Measurements from ENCODE around the gene TMEM117. TPM values are rescaled to one million over a fixed set of nuclear protein-coding genes. Genes with fewer than 3 reads are reported as not detected.

Gene TMEM117
- total and polyA plus RNA-seq, 2 experiments from 2014 or later = 18.0 to 21.0 TPM

- DNase-seq (ENCODE audit: low read depth in 1 of 2, low spot score in 1 of 2) = no peak
- no peak for TF ChIP-seq CTCF (IDR thresholded peaks at IDR 0.05; ENCODE audit: low read depth, low read length)
- Histone ChIP-seq H3K4me3 (no peak overlapping the region), H3K27me3 (no peaks in the 10 kb centered on the region), H3K27ac (no peak overlapping the region), H3K4me1 (ENCODE audit: low read depth) (no peaks in the 10 kb centered on the region), H3K9me3 (ENCODE audit: low read depth) (no peaks in the 10 kb centered on the region), H3K36me3 (no peaks in the 10 kb centered on the region)
These were observed 595.9 kb downstream of the TMEM117 start for GRCh38 chr12:44431647-44432343.

GRCh38 chr12:44433659-44434058 lies 597.8 kb downstream of the TMEM117 start:
- Histone ChIP-seq H3K9me3 (ENCODE audit: low read depth) (no peaks in the 10 kb centered on the region), H3K4me3 (no peak overlapping the region), H3K36me3 (no peaks in the 10 kb centered on the region), H3K4me1 (ENCODE audit: low read depth) (no peaks in the 10 kb centered on the region), H3K27ac (no peak overlapping the region), H3K27me3 (no peaks in the 10 kb centered on the region)
- no peak for DNase-seq (ENCODE audit: low read depth in 1 of 2, low spot score in 1 of 2)
- no peak for TF ChIP-seq CTCF (IDR thresholded peaks at IDR 0.05; ENCODE audit: low read depth, low read length)

GRCh38 chr12:44436756-44437155 lies 600.9 kb downstream of the TMEM117 start:
- no peak overlapping the region for H3K4me3 ChIP-seq
- no peak for DNase-seq (ENCODE audit: low read depth in 1 of 2, low spot score in 1 of 2)

More at GRCh38 chr12:44436756-44437155, 600.9 kb downstream of the TMEM117 start:
- TF ChIP-seq CTCF (IDR thresholded peaks at IDR 0.05; ENCODE audit: low read depth, low read length) = no peak
- Histone ChIP-seq H3K36me3 (no peaks in the 10 kb centered on the region), H3K9me3 (ENCODE audit: low read depth) (no peaks in the 10 kb centered on the region), H3K27me3 (no peaks in the 10 kb centered on the region), H3K27ac (no peak overlapping the region), H3K4me1 (ENCODE audit: low read depth) (no peaks in the 10 kb centered on the region)

Other genes with a start within 250 kb of the TMEM117 start
- gene PUS7L, start 77.3 kb upstream of the TMEM117 start, total RNA-seq = 0.11 TPM in 1 of 2 replicates, not detected in the other
- 1.1 TPM in 1 of 2 replicates, not detected in the other for gene PUS7L, start 77.3 kb upstream of the TMEM117 start, polyA plus RNA-seq
- gene IRAK4, start 77.1 kb upstream of the TMEM117 start, total RNA-seq = 0.21 TPM in 1 of 2 replicates, not detected in the other
- gene IRAK4, start 77.1 kb upstream of the TMEM117 start, polyA plus RNA-seq = not detected in 2 replicates
- gene TWF1, start 29.8 kb upstream of the TMEM117 start, total RNA-seq = 31.2 and 31.6 TPM in 2 replicates
- 28.7 and 31.6 TPM in 2 replicates for gene TWF1, start 29.8 kb upstream of the TMEM117 start, polyA plus RNA-seq

Measured in cardiac muscle cell (in vitro differentiated cells and primary cell).